Heart right ventricle (tissue), 16 donors: ENCODE data around the gene VAT1L. TPM values are rescaled to one million over a fixed set of nuclear protein-coding genes. Genes with fewer than 3 reads are reported as not detected.

Experiments
- ATAC-seq, 8 donors: fragments of 200-7000 bp; cut with Tn5 transposase; one replicate each; pipeline ENCODE4 v1.9.1; 2020; ENCODE audit warnings: mild to moderate bottlenecking in 8 of 8, moderate library complexity in 8 of 8, moderate number of reproducible peaks in 1 of 8
- DNase-seq, 2 donors: peaks; one replicate each; pipeline ENCODE4 v3.0.0-alpha.2; 2020
- H3K27ac ChIP-seq, 10 donors: fragments of 200-600 bp; sonication (generic) in 2 of 10; one replicate each; pipeline versions ENCODE4 v1.5.0 to v1.8.0; 2020 to 2022; ENCODE audit warnings: mild to moderate bottlenecking in 3 of 10
- H3K27me3 ChIP-seq, 7 donors: fragments of 200-600 bp; one replicate each; pipeline ENCODE4 v1.8.0; 2021 to 2022; ENCODE audit warnings: mild to moderate bottlenecking in 2 of 7
- H3K36me3 ChIP-seq, 9 donors: fragments of 200-600 bp; sonication (generic) in 1 of 9; one replicate each; pipeline versions ENCODE4 v1.5.0 to v1.8.0; 2020 to 2022; ENCODE audit warnings: mild to moderate bottlenecking in 2 of 9
- H3K4me1 ChIP-seq, 9 donors: fragments of 200-600 bp; sonication (generic) in 1 of 9; one replicate each; pipeline versions ENCODE4 v1.5.0 to v1.8.0; 2020 to 2022; ENCODE audit warnings: mild to moderate bottlenecking in 4 of 9
- H3K4me3 ChIP-seq, 10 donors: fragments of 200-600 bp; sonication (generic) in 2 of 10; one replicate each; pipeline versions ENCODE4 v1.5.0 to v1.8.0; 2020 to 2022; ENCODE audit warnings: mild to moderate bottlenecking in 7 of 10, moderate library complexity in 2 of 10
- H3K9me3 ChIP-seq, 11 donors: fragments of 200-600 bp in 10 of 11; sonication (generic) in 2 of 11; one replicate each; pipeline versions ENCODE4 v1.5.0 to v1.8.0; 2013 to 2022; ENCODE audit warnings: mild to moderate bottlenecking in 2 of 11, control low read depth in 1 of 11, moderate library complexity in 1 of 11
- CTCF ChIP-seq, 9 donors: fragments of 200-600 bp; sonication (generic) in 2 of 9; IDR thresholded peaks; one replicate each; pipeline versions ENCODE4 v1.5.0 to v1.8.0; 2021 to 2022; ENCODE audit warnings: antibody characterized with exemption in 9 of 9, mild to moderate bottlenecking in 5 of 9, moderate library complexity in 1 of 9
- WGBS, 2 donors: extraction: QIAGEN DNeasy Blood & Tissue Kit; methylation state at CpG; one replicate each; pipeline ENCODE4 v1.1.7; 2013; ENCODE audit warnings: inconsistent platforms in 1 of 2; 5-methylcytosine and 5-hydroxymethylcytosine counted together
- intact Hi-C, 10 donors: fragments of 100-400 bp; cut with DNase I; formaldehyde crosslinking; loops; one replicate each; pipeline versions ENCODE4 v1.11.1 to v1.14.2; 2022
- polyA plus RNA-seq, 2 donors: library from polyadenylated mRNA; stranded (reverse); fragments of 200-250 nt; gene quantifications; one replicate each; pipeline ENCODE4 v1.2.3, GENCODE V29; 2013
- total RNA-seq, 10 donors: library from RNA; stranded (reverse); fragmentation: NEBNext Ultra II Directional in 3 of 10; extraction: Animal tissue kit (Norgen Biotek cat#: 25700) in 3 of 10; gene quantifications; one replicate each; pipeline versions ENCODE4 v1.2.1 to v1.2.4, GENCODE V29; 2021 to 2023
- donor health status: Arrhythmogenic right ventricular cardiomyopathy.
- donor health status: ischemic (EF 13 %, LVEDD 7.1; RV severe dilation, severe dysfunction).
- donor health status: healthy with polysubstance abuse.
- donor health status: DM: no; HTN: yes; CAD: no.
- donor health status: DM: no; HTN: no; CAD: no.
- donor health status: ischemic (EF 25% LVEDD 6.9; RV normal size, moderate dysfunction).
- donor health status: ischemic (EF 25% LVEDD 5.7; RV mildly dilated, moderate dysfunction).
- donor health status: healthy.
- donor health status: DM: yes; HTN: yes; CAD: no.
- donor health status: Ischemic cardiomyopathy.
- donor health status: ischemic (EF 35%, LVEDD 5.7; RV mildly dilated, moderate dysfunction).
- donor health status: nonischemic (EF 11% LVEDD 7.7; RV severe dilation, severe dysfunction).
- donor health status: DM: yes; HTN: yes; CAD: no.
- donor health status: PGD.
- donor health status: ischemic (EF 29% LVEDD 5.4; RV normal size, mild dysfunction).
- donor health status: nonischemic (EF 23%, LVEDD 6.1; RV moderate dilation, normal function).

Gene VAT1L
- total and polyA plus RNA-seq, 12 donors = 0.19 to 61.0 (median 24.0) TPM

- WGBS, 2 donors = 67 to 68% methylated on average over 1 of the region's 1 CpG
- ATAC-seq (no peak), DNase-seq (no peak)
- Histone ChIP-seq H3K9me3 (no peaks in the 10 kb centered on the region), H3K4me1 (no peaks in the 10 kb centered on the region), H3K36me3 (no peaks in the 10 kb centered on the region), H3K4me3 (no peak overlapping the region), H3K27ac (no peak overlapping the region), H3K27me3 (peaks cover 0 to 9% (median 0%) of the 10 kb centered on the region in 7 donors)
- no peak for TF ChIP-seq CTCF (IDR thresholded peaks at IDR 0.05)
- intact Hi-C loops = loop anchor here in 4 of 10 donors (2.0 to 10.0 kb wide), 3 partner anchors 295 to 737 kb away; no protein-coding TSS in a partner anchor
Measured at GRCh38 chr16:77972062-77972392, 183.7 kb downstream of the VAT1L start.

DNA sequence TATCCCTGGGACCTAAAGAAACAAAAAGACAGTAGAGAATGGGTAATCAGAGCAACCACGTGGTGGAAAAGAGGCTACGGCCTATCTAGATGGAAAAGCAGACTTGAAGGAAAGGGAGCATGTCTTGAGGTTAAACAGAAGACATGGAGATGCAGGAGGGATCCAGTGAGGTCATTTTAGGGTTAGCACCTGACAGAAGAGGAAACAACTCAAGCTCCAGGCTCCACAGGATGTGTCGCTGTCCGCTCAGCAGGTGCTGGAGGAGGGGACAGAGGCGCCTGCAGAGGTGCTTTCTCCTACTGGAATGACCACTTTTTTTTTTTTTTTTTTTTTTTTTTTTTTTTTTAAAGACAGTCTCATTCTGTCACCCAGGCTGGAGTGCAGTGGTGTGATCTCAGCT lies 186.5 kb downstream of the VAT1L start:
- H3K27me3 ChIP-seq = peaks cover 0 to 8% (median 0%) of the 10 kb centered on the region in 7 donors
- TF ChIP-seq CTCF (IDR thresholded peaks at IDR 0.05) = no peak
- no peak for ATAC-seq
- 58 to 66% methylated on average over 5 of the region's 5 CpGs for whole genome bisulfite sequencing, 2 donors
- H3K27ac ChIP-seq = no peak overlapping the region
- peaks cover 0 to 12% (median 0%) of the 10 kb centered on the region in 9 donors for H3K36me3 ChIP-seq
- no peak overlapping the region for H3K4me3 ChIP-seq
- DNase-seq = no peak
- H3K9me3 ChIP-seq = no peaks in the 10 kb centered on the region
- H3K4me1 ChIP-seq = no peaks in the 10 kb centered on the region
- intact Hi-C loops = loop anchor here in 2 of 10 donors (5.0 to 10.0 kb wide), 2 partner anchors 298 to 740 kb away; no protein-coding TSS in a partner anchor

DNA sequence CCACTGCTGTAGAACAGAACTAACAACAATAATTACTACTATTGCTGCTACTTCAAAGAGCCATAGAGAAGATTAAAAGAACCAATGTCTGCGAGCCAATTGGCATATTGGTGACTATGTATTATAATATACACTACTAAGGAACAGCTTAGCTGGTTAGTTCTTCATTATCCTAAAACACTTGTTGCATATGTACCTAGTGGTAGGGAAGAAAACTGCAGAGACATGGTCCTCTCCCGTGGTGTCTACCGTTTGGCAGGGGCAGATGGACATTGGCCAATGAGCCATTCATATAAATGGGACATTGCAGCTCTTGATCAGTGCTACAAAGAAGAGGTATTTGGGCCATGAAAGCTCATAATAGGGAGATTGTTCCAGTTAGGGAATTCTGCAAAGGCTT lies 187.6 kb downstream of the VAT1L start:
- WGBS, 2 donors = 63 to 79% methylated on average over 3 of the region's 3 CpGs
- H3K36me3 ChIP-seq = peaks cover 0 to 12% (median 0%) of the 10 kb centered on the region in 9 donors
- no peak for TF ChIP-seq CTCF (IDR thresholded peaks at IDR 0.05)
- H3K9me3 ChIP-seq = no peaks in the 10 kb centered on the region
- no peaks in the 10 kb centered on the region for H3K4me1 ChIP-seq
- no peak for ATAC-seq
- intact Hi-C loops = loop anchor here in 1 of 10 donors (10.0 kb wide), 1 partner anchor 741 kb away; no protein-coding TSS in a partner anchor
- no peak for DNase-seq
- H3K4me3 ChIP-seq = no peak overlapping the region
- peaks cover 0 to 5% (median 0%) of the 10 kb centered on the region in 7 donors for H3K27me3 ChIP-seq
- H3K27ac ChIP-seq = no peak overlapping the region

DNA sequence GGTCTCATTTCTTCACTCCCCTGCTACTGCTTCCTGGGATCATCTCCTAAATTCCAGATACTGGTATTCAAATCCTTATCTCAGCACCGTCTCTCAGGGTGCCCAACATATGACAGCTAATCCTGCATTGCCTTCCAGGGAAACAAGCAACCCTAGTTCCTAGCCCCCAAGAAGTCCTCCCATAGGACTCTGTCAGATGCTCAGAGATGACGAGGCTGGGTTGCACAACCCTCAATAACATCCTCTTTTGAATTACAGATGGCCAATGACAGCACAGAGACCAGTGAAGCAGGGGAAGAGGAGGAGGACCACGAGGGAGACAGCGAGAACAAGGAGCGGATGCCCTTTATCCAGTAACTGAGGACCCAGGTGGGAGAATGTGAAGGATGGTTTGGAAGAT lies 189.0 kb downstream of the VAT1L start:
- DNase-seq (no peak), ATAC-seq (no peak)
- WGBS, 2 donors = 68 to 70% methylated on average over 5 of the region's 5 CpGs
- no peaks in the 10 kb centered on the region for H3K9me3 ChIP-seq
- H3K4me3 ChIP-seq = no peak overlapping the region
- H3K27ac ChIP-seq = no peak overlapping the region
- H3K4me1 ChIP-seq = no peaks in the 10 kb centered on the region
- intact Hi-C loops = loop anchor here in 1 of 10 donors (10.0 kb wide), 1 partner anchor 743 kb away; no protein-coding TSS in a partner anchor
- peaks cover 0 to 12% (median 0%) of the 10 kb centered on the region in 9 donors for H3K36me3 ChIP-seq
- H3K27me3 ChIP-seq = peaks cover 0 to 2% (median 0%) of the 10 kb centered on the region in 7 donors
- no peak for TF ChIP-seq CTCF (IDR thresholded peaks at IDR 0.05)
